Measurements from ENCODE around the gene S1PR4. TPM values are rescaled to one million over a fixed set of nuclear protein-coding genes. Genes with fewer than 3 reads are reported as not detected.

The S1PR4 gene
- total and polyA plus RNA-seq, 2 experiments from 2014 or later = not detected

DNA sequence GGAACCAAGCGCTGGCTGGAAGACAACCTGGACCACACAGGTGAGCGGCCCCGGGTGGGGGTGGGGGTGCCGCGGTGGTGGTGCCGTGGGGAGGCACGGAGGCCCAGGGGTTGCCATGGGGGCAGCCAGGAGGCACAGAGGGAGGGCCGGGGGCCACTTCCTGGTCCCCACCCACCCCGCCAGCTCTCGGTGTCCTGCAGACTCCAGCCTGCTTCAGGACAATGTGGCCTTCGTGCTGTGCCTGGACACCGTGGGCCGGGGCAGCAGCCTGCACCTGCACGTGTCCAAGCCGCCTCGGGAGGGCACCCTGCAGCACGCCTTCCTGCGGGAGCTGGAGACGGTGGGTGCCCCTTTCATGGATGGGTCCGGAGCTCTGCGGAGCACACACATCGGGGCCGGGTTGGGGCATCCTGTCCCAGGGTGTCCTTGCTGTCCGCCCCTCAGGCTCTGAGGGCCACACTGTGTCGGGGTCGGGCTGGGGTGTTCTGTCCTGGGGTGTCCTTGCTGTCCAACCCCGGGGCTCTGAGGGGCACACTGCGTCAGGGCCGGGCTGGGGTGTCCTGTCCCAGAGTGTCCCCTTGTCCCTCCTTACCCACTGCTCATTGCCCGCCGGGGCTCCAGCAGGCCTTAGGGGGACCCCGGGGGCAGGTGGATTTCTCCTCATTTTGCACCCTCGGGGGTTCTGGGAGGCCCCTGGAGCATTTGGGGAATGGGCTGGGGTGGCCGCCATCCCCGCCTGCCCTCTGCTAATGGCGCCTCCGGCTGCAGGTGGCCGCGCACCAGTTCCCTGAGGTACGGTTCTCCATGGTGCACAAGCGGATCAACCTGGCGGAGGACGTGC lies 25.5 kb downstream of the S1PR4 start:
- H3K4me3 ChIP-seq = no peak overlapping the region
- no peak for TF ChIP-seq CTCF (IDR thresholded peaks at IDR 0.05; ENCODE audit: low read depth, low read length)
- no peaks in the 10 kb centered on the region for H3K9me3 ChIP-seq (ENCODE audit: low read depth)
- no peaks in the 10 kb centered on the region for H3K4me1 ChIP-seq (ENCODE audit: low read depth)
- DNase-seq (ENCODE audit: low read depth in 1 of 2, low spot score in 1 of 2) = no peak
- H3K36me3 ChIP-seq = peaks cover 4% of the 10 kb centered on the region
- H3K27ac ChIP-seq = no peak overlapping the region
- H3K27me3 ChIP-seq = no peaks in the 10 kb centered on the region

- Histone ChIP-seq H3K4me3 (no peak overlapping the region), H3K4me1 (ENCODE audit: low read depth) (no peaks in the 10 kb centered on the region), H3K27me3 (no peaks in the 10 kb centered on the region), H3K36me3 (peaks cover 4% of the 10 kb centered on the region), H3K27ac (no peak overlapping the region), H3K9me3 (ENCODE audit: low read depth) (no peaks in the 10 kb centered on the region)
- TF ChIP-seq CTCF (IDR thresholded peaks at IDR 0.05; ENCODE audit: low read depth, low read length) = no peak
- DNase-seq (ENCODE audit: low read depth in 1 of 2, low spot score in 1 of 2) = no peak
Measured at GRCh38 chr19:3204646-3205275, 26.2 kb downstream of the S1PR4 start.

DNA sequence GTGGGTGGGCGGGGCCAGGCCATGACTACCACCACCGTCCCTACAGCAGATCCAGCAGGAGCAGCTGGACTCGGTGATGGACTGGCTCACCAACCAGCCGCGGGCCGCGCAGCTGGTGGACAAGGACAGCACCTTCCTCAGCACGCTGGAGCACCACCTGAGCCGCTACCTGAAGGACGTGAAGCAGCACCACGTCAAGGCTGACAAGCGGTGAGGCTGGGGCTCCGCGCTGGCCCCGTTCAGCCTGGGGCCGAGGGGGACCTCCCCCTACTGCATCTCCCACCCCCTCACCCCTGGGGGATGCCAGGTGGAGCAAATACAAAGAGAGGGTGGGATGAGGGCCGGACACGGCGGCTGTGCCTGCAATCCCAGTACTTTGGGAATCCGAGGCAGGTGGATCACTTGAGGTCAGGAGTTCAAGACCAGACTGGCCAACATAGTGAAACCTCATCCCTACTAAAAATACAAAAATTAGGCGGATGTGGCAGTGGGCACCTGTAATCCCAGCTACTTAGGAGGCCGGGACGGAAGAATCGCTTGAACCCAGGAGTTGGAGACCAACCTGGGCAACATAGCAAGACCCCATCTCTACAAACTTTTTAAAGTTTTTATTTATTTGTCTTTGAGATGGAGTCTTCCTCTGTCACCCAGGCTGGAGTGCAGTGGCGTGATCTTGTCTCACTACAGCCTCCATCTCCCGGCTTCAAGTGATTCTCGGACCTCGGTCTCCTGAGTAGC lies 27.8 kb downstream of the S1PR4 start:
- DNase-seq (ENCODE audit: low read depth in 1 of 2, low spot score in 1 of 2) = no peak
- TF ChIP-seq CTCF (IDR thresholded peaks at IDR 0.05; ENCODE audit: low read depth, low read length) = no peak
- no peak overlapping the region for H3K4me3 ChIP-seq
- H3K4me1 ChIP-seq (ENCODE audit: low read depth) = no peaks in the 10 kb centered on the region
- no peaks in the 10 kb centered on the region for H3K27me3 ChIP-seq
- peaks cover 4% of the 10 kb centered on the region for H3K36me3 ChIP-seq
- H3K27ac ChIP-seq = no peak overlapping the region
- no peaks in the 10 kb centered on the region for H3K9me3 ChIP-seq (ENCODE audit: low read depth)

DNA sequence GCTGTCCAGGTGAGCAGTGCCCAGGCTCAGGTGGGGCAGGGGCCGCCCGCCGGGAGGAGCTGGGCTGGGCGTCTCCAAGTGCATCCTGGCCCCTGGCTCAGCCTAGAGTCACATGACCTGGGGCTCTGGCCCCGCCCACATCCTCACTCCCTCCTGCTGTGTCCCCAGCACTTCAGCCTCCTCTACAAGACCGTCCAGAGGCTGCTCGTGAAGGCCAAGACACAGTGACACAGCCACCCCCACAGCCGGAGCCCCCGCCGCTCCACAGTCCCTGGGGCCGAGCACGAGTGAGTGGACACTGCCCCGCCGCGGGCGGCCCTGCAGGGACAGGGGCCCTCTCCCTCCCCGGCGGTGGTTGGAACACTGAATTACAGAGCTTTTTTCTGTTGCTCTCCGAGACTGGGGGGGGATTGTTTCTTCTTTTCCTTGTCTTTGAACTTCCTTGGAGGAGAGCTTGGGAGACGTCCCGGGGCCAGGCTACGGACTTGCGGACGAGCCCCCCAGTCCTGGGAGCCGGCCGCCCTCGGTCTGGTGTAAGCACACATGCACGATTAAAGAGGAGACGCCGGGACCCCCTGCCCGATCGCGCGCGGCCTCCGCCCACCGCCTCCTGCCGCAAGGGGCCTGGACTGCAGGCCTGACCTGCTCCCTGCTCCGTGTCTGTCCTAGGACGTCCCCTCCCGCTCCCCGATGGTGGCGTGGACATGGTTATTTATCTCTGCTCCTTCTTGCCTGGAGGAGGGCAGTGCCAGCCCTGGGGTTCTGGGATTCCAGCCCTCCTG lies 29.1 kb downstream of the S1PR4 start:
- no peak for DNase-seq (ENCODE audit: low read depth in 1 of 2, low spot score in 1 of 2)
- Histone ChIP-seq H3K4me1 (ENCODE audit: low read depth) (no peaks in the 10 kb centered on the region), H3K9me3 (ENCODE audit: low read depth) (no peaks in the 10 kb centered on the region), H3K27me3 (no peaks in the 10 kb centered on the region), H3K4me3 (no peak overlapping the region), H3K27ac (no peak overlapping the region), H3K36me3 (peaks cover 4% of the 10 kb centered on the region)
- TF ChIP-seq CTCF (IDR thresholded peaks at IDR 0.05; ENCODE audit: low read depth, low read length) = no peak
